Mesendoderm (in vitro differentiated cells): Measurements from ENCODE around the gene PRX.
A peak's percentile ranks its signal among the peaks of the same experiment; 100 is the strongest.

ENCODE experiments used
- DNase-seq: peaks from one replicate; pipeline ENCODE4 v3.0.0; 2013
- H2AK5ac ChIP-seq: 2 replicates; pipeline ENCODE4 v1.6.1; 2013; ENCODE audit warnings: low read length, inconsistent platforms
- H2BK120ac ChIP-seq: 2 replicates; pipeline ENCODE4 v1.6.1; 2013; ENCODE audit warnings: low read depth, mild to moderate bottlenecking, low read length, moderate library complexity, mixed read lengths
- H2BK15ac ChIP-seq: replicated peaks from 2 replicates; pipeline ENCODE4 v1.6.1; 2013; ENCODE audit warnings: low read depth, mild to moderate bottlenecking, moderate library complexity
- H2BK5ac ChIP-seq: 2 replicates; pipeline ENCODE4 v1.6.1; 2013; ENCODE audit warnings: low read length, inconsistent platforms
- H3K18ac ChIP-seq: 2 replicates; pipeline ENCODE4 v1.6.1; 2013; ENCODE audit warnings: mild to moderate bottlenecking, low read length, mixed read lengths
- H3K23ac ChIP-seq: one replicate; pipeline ENCODE4 v1.6.1; 2013; ENCODE audit warnings: low read length
- H3K27ac ChIP-seq: 2 replicates; pipeline ENCODE4 v1.5.1; 2013; ENCODE audit warnings: low read depth, mild to moderate bottlenecking, inconsistent platforms, low read length, moderate library complexity
- H3K27me3 ChIP-seq: 2 replicates; pipeline ENCODE4 v1.6.1; 2013; ENCODE audit warnings: low read length, control low read depth, mild to moderate bottlenecking, inconsistent platforms; ENCODE audit not compliant: insufficient read depth, poor library complexity
- H3K36me3 ChIP-seq: 2 replicates; pipeline ENCODE4 v1.6.1; 2013; ENCODE audit warnings: low read length, inconsistent platforms; ENCODE audit not compliant: control insufficient read depth, insufficient read depth
- H3K4ac ChIP-seq: one replicate; pipeline ENCODE4 v1.6.1; 2013; ENCODE audit warnings: low read depth, mild to moderate bottlenecking, low read length, moderate library complexity
- H3K4me1 ChIP-seq: 2 replicates; pipeline ENCODE4 v1.6.1; 2013; ENCODE audit warnings: low read depth, low read length, inconsistent platforms; ENCODE audit not compliant: control insufficient read depth
- H3K4me2 ChIP-seq: 2 replicates; pipeline ENCODE4 v1.6.1; 2013; ENCODE audit warnings: low read length
- H3K4me3 ChIP-seq: 2 replicates; pipeline ENCODE4 v1.5.1; 2013; ENCODE audit warnings: mild to moderate bottlenecking, low read length
- H3K56ac ChIP-seq: one replicate; pipeline ENCODE4 v1.6.1; 2013; ENCODE audit warnings: low read length
- H3K79me1 ChIP-seq: 2 replicates; pipeline ENCODE4 v1.6.1; 2013; ENCODE audit warnings: low read length, inconsistent platforms
- H3K79me2 ChIP-seq: 2 replicates; pipeline ENCODE4 v1.6.1; 2013; ENCODE audit warnings: mild to moderate bottlenecking, low read length; ENCODE audit not compliant: control insufficient read depth, insufficient read depth
- H3K9ac ChIP-seq: 2 replicates; pipeline ENCODE4 v1.6.1; 2013; ENCODE audit warnings: low read length, inconsistent platforms
- H4K5ac ChIP-seq: one replicate; pipeline ENCODE4 v1.6.1; 2013; ENCODE audit warnings: low read length
- H4K8ac ChIP-seq: one replicate; pipeline ENCODE4 v1.6.1; 2013; ENCODE audit warnings: low read depth, mild to moderate bottlenecking, control low read depth, low read length, moderate library complexity
- WGBS: extraction: QIAGEN DNeasy Blood & Tissue Kit; methylation state at CpG from one replicate; pipeline ENCODE4 v1.1.7; 2013; ENCODE audit warnings: low lambda C conversion rate, missing lambda C conversion rate; ENCODE audit not compliant: insufficient coverage; ENCODE audit errors: extremely low coverage; 5-methylcytosine and 5-hydroxymethylcytosine counted together

Gene PRX

DNA sequence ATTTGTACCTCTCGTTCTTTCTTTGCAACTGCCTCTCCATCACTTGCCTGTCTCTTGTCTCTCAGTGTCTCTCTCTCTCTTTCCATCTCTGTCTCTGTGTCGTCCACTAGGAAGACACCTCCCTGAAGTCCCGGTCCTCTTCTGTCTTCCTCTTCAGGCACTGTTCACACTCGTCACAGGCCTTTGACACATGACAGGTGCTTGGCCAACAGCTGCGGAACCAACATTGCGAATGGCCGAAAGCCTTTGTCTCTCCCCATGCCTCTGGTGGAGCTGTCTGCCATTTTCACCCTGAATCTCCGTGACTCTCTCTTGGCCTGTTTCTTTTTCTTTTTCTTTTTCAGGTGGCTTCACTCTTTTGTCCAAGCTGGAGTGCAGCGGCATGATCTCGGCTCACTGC lies 26.0 kb downstream of the PRX start:
- Histone ChIP-seq H4K8ac (no peak overlapping the region), H3K18ac (no peak overlapping the region), H3K4me3 (no peak overlapping the region), H3K27me3 (no peaks in the 10 kb centered on the region), H3K79me1 (no peaks in the 10 kb centered on the region), H3K4me2 (no peak overlapping the region), H2BK5ac (no peak overlapping the region), H3K9ac (no peak overlapping the region), H2BK15ac (no peak overlapping the region), H3K27ac (no peak overlapping the region), H3K56ac (no peak overlapping the region), H3K4ac (no peak overlapping the region), H3K4me1 (no peaks in the 10 kb centered on the region), H3K36me3 (no peaks in the 10 kb centered on the region), H2BK120ac (no peak overlapping the region), H4K5ac (no peak overlapping the region), H3K23ac (no peak overlapping the region), H3K79me2 (no peaks in the 10 kb centered on the region), H2AK5ac (no peak overlapping the region)
- DNase-seq = no peak
- whole genome bisulfite sequencing = no CpG with 5 or more reads among the region's 10 CpGs

- no peak overlapping the region for H3K27ac ChIP-seq
- WGBS = no CpG with 5 or more reads among the region's 28 CpGs
- no peak overlapping the region for H3K4ac ChIP-seq
- H3K36me3 ChIP-seq = no peaks in the 10 kb centered on the region
- no peak overlapping the region for H4K5ac ChIP-seq
- H3K23ac ChIP-seq = no peak overlapping the region
- no peak overlapping the region for H2BK120ac ChIP-seq
- DNase-seq = no peak
- H3K4me3 ChIP-seq = no peak overlapping the region
- no peak overlapping the region for H2BK15ac ChIP-seq
- H2BK5ac ChIP-seq = no peak overlapping the region
- no peak overlapping the region for H4K8ac ChIP-seq
- no peak overlapping the region for H3K9ac ChIP-seq
- no peaks in the 10 kb centered on the region for H3K79me2 ChIP-seq
- H2AK5ac ChIP-seq = no peak overlapping the region
- H3K18ac ChIP-seq = no peak overlapping the region
- H3K56ac ChIP-seq = peak overlapping the region; percentile 15
- H3K4me1 ChIP-seq = no peaks in the 10 kb centered on the region
- no peak overlapping the region for H3K4me2 ChIP-seq
- H3K79me1 ChIP-seq = no peaks in the 10 kb centered on the region
- no peaks in the 10 kb centered on the region for H3K27me3 ChIP-seq
Observed at GRCh38 chr19:40383668-40384248, 29.4 kb downstream of the PRX start.

- Histone ChIP-seq H3K36me3 (peaks cover 6% of the 10 kb centered on the region), H3K56ac (no peak overlapping the region), H3K18ac (no peak overlapping the region), H3K4me1 (no peaks in the 10 kb centered on the region), H3K79me1 (no peaks in the 10 kb centered on the region), H2BK5ac (no peak overlapping the region), H3K9ac (no peak overlapping the region), H3K4ac (no peak overlapping the region), H4K8ac (no peak overlapping the region), H3K4me3 (no peak overlapping the region), H2BK120ac (no peak overlapping the region), H3K79me2 (no peaks in the 10 kb centered on the region), H3K27me3 (no peaks in the 10 kb centered on the region), H2AK5ac (no peak overlapping the region), H3K27ac (no peak overlapping the region), H2BK15ac (no peak overlapping the region), H3K4me2 (no peak overlapping the region), H3K23ac (no peak overlapping the region), H4K5ac (no peak overlapping the region)
- WGBS = no CpG with 5 or more reads among the region's 3 CpGs
- peak; percentile 58 for DNase-seq
Observed at GRCh38 chr19:40381321-40381720, 31.9 kb downstream of the PRX start.

GRCh38 chr19:40380199-40381037 lies 32.8 kb downstream of the PRX start:
- H3K27ac ChIP-seq = no peak overlapping the region
- H3K9ac ChIP-seq = no peak overlapping the region
- H3K4me1 ChIP-seq = no peaks in the 10 kb centered on the region
- no peaks in the 10 kb centered on the region for H3K79me1 ChIP-seq
- no peak overlapping the region for H2BK5ac ChIP-seq
- H2BK15ac ChIP-seq = no peak overlapping the region
- H3K4ac ChIP-seq = no peak overlapping the region
- no peak overlapping the region for H2BK120ac ChIP-seq
- no peak overlapping the region for H3K18ac ChIP-seq
- no peak overlapping the region for H3K23ac ChIP-seq
- no peaks in the 10 kb centered on the region for H3K79me2 ChIP-seq
- H3K4me3 ChIP-seq = no peak overlapping the region
- no peak for DNase-seq
- no peak overlapping the region for H2AK5ac ChIP-seq
- H3K27me3 ChIP-seq = no peaks in the 10 kb centered on the region
- no peak overlapping the region for H3K56ac ChIP-seq
- H3K4me2 ChIP-seq = no peak overlapping the region
- no peak overlapping the region for H4K8ac ChIP-seq
- no CpG with 5 or more reads among the region's 37 CpGs for WGBS
- H3K36me3 ChIP-seq = peaks cover 6% of the 10 kb centered on the region
- no peak overlapping the region for H4K5ac ChIP-seq

DNA sequence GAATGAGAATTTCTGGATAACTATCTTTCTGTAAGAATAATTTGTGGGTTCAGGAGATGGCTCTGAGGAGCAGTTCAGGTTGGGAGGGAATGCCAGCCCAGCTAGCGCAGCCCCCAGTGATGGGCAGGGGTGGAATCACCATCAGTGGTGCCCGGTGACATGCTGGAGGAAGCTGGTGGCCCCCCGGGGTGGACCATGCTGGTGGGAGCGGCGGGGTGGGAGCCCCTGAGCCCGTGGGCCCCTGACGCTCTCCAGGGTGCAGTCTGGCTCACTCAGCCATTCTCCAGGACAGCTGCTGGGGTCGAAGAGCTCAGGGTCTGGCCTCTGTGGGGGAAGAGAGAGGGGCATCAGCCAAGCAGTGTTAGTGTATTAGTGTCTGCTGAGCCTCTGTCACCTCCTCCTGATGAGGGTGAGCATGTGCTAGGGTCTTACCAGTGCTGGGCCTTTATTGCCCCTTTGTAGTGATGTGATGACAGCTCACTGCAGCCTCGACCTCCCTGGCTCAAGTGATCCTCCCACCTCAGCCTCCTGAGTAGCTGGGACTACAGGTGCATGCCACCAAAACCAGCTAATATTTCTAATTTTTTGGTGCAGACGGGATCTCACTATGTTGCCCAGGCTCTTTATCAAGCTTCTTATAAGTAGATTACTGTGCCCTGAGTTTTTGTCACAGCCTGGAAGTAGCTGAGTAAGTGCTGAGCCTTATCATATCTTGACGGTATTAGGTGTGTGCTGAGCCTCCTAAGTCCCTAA lies 33.6 kb downstream of the PRX start:
- Histone ChIP-seq H3K4me1 (no peaks in the 10 kb centered on the region), H4K5ac (no peak overlapping the region), H3K4ac (no peak overlapping the region), H2BK120ac (no peak overlapping the region), H3K27ac (no peak overlapping the region), H3K9ac (no peak overlapping the region), H3K27me3 (no peaks in the 10 kb centered on the region), H2BK15ac (no peak overlapping the region), H3K4me3 (no peak overlapping the region), H3K18ac (no peak overlapping the region), H3K4me2 (no peak overlapping the region), H3K23ac (no peak overlapping the region), H2BK5ac (no peak overlapping the region), H2AK5ac (no peak overlapping the region), H3K79me1 (no peaks in the 10 kb centered on the region), H3K79me2 (no peaks in the 10 kb centered on the region), H4K8ac (no peak overlapping the region), H3K36me3 (peaks cover 6% of the 10 kb centered on the region), H3K56ac (no peak overlapping the region)
- WGBS = no CpG with 5 or more reads among the region's 11 CpGs
- no peak for DNase-seq
